ENCODE results near the gene SYTL4.

GRCh38 chrX:100719139-100719538 is 12.8 kb downstream of the SYTL4 start:
- no peak for TF ChIP-seq EZH2 (IDR thresholded peaks at IDR 0.05; ENCODE audit: low read length, unreplicated experiment)
- TF ChIP-seq CTCF (conservative IDR thresholded peaks at IDR 0.05; ENCODE audit: low read depth, low read length), result no peak
- TF ChIP-seq EZH2phosphoT487 (IDR thresholded peaks at IDR 0.05; ENCODE audit: borderline replicate concordance, low read length), result no peak

Data from PC-3 (cell line).